Caki2 (cell line): ENCODE results near the gene PFDN6. TPM values are rescaled to one million over a fixed set of nuclear protein-coding genes. Genes with fewer than 3 reads are reported as not detected.

ENCODE experiments used
- DNase-seq: peaks from one replicate; pipeline ENCODE4 v3.0.0-alpha.2; 2015; ENCODE audit warnings: low read depth
- in situ Hi-C: cut with HindIII; loops from 2 replicates; pipeline ENCODE4 v1.10.0; 2016; ENCODE audit warnings: low sequenced_read_pairs, low pct_unique_long_range_greater_than_20kb, mixed read lengths
- total RNA-seq: library from RNA; depleted of rRNA; stranded (reverse); fragments of >200 nt; shearing (Covaris generic); gene quantifications from 2 replicates; pipeline ENCODE4 v1.2.3, GENCODE V29; 2014; ENCODE audit warnings: low replicate concordance

Gene PFDN6
- total RNA-seq, 1 experiment from 2014 or later = 151 TPM

DNA sequence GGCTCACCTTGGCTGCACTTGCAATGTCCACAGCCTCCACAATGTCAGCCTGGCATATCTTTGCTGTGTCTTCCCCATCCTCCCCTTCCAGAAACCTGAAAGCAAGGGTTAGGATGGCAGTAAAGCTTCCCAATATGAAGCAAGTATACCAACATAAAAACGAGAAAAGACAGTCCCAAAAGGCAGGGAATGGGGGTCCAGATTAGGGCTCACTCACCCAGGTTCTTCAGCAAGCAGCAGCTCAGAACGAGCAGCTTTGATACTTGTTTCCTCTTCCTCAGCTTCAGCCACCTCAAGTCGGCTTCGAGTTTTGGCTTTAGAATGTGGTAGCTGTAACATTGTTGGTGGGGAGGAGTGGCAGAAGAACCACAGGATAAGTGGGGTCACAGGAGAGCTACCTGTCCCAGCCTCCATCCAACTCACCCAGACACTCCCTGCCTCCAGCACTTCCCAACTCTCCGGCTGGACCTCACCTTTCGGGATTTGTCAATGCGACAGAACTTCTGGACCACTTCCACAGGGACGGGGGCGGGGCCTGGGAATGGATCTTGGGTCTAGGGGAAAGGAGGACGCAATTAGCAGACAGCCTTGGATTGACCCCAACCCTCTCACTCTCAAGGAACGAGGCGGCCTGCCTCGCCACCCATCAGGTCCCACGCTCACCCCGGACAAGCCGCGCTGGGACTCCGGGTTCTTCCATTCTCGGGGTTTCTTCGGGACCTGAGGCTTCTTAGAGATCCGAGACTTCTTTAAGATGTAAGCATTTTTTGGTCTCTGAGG, 1.1 kb upstream of the PFDN6 start:
- in situ Hi-C loops = no loop called here
- no peak for DNase-seq

DNA sequence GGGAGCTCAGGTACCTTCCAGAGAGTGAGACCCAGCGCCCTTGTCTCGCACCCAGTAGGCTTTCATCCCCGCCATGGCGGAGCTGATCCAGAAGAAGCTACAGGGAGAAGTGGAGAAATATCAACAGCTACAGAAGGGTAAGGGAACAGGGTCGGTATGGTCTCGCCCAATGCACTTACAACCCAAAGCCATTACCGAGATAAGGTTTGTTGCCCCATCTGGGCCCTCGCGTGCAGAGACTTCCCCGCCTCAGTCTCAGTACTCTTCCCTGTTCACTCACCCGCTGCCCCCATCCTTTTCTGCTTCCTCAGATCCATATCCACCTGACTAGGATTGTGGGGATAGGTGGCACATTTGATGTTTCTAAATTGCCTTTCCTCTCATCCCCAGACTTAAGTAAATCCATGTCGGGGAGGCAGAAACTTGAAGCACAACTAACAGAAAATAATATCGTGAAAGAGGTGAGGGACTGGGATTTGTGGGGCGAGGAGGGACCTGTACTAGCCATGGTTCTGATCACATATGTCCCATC, 449 bp downstream of the PFDN6 start:
- no peak for DNase-seq
- in situ Hi-C loops = no loop called here

DNA sequence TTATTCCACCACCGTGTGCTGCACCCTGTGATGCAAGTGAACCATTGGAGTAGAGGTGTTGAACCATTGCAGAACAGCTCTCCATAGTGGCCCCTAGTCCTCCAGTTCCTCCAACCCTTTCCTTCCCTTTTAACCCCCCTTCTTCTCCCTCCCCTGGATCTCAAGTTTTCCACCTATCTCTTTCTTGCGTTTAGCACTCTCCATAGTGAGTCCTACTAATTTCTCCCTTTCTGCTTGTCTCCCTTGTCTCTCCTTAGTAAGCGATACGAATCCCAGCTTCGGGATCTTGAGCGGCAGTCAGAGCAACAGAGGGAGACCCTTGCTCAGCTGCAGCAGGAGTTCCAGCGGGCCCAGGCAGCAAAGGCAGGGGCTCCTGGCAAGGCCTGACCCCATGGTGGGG, 1.1 kb downstream of the PFDN6 start:
- DNase-seq = no peak
- in situ Hi-C loops = no loop called here

DNA sequence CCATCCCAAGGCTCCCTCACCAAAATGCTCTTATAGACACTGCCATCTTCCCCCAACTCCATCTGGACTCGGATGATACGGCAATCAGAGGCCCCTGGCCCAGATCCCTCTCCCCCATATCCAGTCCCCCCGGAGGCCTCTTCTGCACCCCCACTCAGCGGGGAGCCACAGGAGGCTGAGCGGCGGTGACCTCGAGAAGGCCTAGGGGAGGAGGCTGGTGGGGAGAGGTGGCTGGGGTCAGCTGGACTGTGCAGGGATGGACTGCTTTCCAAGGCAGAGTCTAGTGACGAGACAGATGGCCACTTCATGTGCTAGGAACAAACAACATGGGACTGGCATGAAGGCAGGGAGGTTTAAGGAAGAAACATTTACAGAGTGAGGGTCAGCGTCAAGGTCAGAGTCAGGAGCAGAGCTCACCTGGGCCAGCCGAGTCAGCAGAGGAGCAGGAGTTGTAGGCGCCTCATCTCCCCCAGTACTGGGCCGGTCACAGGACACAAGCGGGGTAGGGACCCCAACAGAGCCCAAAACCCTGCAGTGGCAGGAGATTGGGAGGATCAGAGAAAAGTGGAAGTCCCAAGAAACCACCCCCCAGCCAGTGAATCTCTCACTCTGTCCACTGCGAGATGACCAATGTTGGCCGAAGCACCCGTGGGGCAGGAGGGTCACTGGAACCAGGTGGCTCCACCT, 3.7 kb downstream of the PFDN6 start:
- no peak for DNase-seq
- in situ Hi-C loops = no loop called here

DNA sequence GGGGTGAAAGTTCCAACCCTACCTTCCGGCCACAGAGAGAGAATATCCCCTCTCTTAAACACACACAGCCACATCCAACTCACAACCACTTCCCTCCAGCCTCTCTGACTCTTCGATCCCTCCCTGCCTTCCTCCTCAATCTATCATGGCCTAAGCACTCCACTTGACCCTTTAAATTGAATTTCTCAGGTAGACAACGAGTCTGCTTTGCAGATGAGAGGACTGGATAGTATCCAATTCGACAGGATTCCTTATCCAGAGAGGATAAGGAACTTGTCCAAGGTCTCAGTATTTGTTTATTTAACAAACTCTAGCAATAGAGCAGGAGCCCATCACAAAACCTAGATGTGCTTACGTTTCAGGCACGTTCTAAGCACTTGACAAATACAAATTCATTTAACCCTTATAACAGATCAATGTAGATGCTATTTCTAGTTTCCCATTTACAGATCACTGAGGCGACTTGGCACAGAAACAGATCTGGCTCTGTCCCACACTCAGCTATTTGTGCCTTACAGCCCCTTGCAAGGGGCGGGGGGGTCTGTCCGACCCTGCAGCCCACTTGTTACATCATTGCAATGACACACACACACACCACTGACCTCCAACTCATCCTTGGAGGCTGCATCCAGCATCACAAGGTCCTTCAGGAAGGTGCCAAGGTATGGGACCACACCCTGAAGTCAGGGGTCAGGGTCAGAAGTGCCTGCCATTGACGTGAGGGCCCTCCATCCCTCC, 4.9 kb downstream of the PFDN6 start:
- in situ Hi-C loops = no loop called here
- DNase-seq = no peak

DNA sequence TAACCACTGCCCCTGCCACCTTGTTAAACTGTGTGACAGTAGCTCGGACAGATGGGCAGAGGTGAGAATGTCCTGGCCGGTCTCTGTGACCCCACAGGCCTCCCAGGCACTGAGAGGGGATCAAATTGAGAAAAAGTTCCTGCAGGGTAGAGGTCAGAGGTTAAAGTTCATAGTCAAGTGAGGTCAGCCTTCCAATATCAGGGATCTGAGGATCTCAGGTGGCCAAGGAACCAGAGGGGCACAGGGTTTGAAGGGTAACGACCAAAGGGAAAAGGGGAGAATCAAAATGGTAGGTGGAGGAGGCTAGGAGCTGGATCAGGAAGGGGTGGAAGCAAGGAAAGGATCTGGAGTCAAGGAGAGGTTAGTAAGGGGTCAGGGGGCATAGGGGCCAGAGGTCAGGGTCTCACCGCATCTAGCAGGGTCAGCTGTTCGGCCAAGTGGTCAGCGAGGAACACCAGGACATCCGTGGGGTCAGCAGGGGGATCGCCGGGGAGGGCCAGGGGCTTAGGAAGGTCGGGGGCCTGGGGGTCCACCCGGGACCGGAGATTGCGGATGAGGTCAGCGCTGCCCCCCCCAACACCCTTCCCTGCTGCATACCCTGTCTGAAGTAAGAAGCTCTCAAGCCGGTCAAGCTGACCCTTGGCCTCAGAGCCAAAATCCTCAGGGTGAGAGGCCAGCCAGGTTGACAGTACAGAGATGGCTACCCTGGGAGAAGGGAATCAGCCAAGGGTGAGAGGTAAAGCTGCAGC, 6.4 kb downstream of the PFDN6 start:
- in situ Hi-C loops = no loop called here

DNA sequence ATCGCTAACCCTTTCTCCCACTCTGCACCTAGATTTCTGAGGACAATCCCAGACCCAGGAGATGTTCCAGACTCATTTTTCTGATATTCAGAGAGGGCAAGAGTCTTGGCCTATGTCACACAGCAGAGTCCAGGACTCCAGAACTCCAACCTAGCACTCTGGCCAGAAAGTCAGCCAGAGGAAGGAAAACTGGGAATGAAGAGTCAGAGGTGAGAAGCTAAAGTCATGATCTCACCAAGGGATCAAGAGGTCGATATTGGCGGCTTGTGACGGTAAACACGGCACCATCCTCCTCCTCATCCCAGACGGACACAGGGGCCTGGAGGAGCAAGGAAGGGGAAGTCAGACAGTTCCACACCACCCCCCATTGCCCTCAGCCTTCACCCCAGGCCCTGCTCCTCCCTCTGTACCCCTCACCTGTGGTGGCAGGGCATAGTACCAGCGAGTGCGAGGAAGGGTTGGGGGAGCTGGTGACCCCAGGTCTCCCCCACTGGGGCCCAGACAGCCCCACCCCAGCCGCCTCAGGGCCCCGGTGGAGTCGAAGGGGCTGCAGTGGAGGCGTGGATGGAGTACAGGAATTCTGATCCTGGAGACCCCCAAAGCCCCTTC, 7.5 kb downstream of the PFDN6 start:
- in situ Hi-C loops = no loop called here
- DNase-seq = no peak

More for the DNA sequence above, 6.4 kb downstream of the PFDN6 start:
- no peak for DNase-seq

DNA sequence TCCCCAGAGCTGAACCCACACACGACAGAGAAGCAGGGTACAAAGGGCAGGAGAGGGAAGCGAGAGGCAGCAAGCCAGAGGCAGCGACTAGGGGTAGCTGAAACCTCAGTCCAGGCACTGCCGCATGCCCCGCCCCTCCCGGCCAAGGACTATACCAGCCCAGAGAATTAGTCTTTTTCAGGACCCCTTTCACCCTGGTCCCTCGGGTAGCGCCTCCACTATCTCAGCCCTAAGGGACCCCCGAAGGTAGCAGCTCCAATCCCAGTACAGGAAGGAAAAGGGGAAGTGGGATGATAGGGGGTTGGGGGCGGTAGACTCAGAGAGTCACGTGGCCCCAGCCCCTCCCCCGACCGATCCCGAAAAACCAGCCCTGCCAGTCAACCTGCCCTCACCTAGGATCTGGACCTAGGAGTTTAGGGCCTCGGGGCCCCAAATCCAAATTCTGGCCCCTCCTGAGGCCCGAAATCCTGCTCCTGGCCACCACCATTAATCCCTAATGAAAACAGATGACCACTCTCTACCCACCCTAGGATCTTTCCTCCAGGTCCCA, 8.1 kb downstream of the PFDN6 start:
- no peak for DNase-seq
- in situ Hi-C loops = no loop called here

DNA sequence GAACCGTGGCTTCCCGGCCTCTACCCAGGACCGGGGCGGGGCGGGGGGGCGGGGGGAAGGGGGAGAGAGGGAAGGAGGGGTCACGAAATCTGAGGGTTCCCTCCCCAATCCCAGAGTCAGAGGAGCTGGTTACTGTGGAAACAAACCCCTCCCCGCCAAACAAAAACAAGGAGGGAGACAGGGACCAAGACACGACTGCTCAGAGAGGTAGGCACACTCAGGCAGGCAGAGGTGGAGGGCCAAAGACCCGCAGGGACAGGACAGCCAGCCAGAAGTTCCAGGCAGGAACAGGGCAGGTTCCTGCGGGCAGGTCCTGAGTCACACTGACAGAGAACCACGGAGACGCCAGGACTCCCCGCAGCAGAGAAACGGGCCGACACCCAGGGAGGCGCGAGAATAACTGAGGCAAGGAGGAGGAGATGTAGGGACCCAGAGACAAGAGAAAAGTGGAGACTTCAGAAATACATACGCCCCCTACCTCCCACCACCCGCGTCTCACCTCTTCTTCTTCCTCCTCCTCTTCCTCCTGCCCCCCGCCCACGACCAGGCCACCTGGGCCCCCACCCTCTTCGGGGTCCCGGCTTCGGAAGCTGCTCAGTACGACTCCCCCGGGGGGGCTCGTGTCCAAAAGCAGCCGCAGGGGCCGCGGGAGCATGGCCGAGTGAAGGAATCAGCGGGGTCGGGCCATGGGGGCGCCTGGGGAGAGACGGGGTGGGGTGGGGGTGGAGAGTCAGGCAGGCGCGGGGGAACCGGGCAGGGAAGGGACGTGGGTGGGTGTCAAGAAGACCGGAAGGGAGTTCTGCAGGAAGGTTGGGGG, 8.8 kb downstream of the PFDN6 start:
- in situ Hi-C loops = no loop called here
- peak; percentile 82 for DNase-seq

DNA sequence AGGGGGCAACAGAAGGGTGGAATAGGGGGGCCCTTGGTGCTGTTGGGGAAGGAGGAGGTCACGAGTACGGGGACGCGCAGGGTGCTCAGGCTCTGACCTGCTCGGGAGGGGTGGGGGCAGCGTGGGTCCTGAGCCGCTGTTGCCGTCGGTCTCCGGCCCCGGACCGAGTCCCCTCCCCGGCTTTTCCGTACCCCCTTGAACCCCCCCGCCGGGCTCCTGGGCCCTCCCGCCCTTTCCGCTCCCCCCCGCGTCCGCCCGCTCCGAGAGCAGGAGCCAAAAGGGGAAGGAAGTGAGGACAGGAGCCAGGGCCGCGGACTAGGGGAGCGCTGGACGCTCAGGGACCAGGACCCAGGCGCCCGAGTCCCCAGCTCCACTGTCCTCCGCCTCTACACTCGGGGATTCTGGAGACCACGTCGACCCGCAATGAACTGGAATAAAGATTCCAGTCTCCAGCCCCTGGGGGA, 9.4 kb downstream of the PFDN6 start, which contains the start of gene RGL2:
Gene RGL2 (minus strand): TSS at position 170 of the 464 bp plus-strand sequence. CDS start 332 bp downstream, outside the sequence.
- in situ Hi-C loops = no loop called here
- no peak for DNase-seq

DNA sequence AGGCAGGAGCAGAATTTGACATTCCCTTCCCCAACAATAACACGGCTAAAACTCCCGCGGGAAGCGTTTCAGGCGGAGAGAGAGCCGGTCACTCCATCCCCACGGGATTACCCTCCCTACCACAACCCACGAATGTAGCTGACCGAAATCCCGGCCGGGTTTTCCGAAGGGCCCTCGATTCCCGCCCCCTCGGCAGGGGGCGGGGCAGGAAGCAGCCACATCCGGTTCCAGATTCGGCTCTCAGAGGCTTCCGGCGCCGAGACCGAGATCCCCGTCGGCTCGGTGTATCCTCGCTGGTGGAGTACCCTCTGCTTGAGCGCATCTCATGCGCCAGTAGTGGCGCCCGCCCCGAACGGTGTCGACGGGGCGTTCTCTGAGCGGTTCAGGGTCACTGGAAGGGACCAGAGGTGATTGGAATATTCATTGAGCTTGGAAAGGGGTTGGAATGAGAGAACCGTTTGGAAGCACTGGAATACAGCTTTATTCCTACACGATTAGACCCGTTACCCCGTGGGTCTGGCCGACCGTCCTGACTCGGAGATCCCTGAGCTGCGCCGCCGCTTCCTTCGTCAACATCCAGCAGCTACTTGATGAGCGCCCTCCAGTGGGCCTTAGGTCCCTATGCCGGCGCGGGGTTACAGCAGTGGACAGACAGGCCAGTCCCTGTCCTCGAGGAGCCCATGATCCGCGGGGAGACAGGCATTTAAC, 10.0 kb downstream of the PFDN6 start:
- in situ Hi-C loops = no loop called here
- peak; percentile 91 for DNase-seq

DNA sequence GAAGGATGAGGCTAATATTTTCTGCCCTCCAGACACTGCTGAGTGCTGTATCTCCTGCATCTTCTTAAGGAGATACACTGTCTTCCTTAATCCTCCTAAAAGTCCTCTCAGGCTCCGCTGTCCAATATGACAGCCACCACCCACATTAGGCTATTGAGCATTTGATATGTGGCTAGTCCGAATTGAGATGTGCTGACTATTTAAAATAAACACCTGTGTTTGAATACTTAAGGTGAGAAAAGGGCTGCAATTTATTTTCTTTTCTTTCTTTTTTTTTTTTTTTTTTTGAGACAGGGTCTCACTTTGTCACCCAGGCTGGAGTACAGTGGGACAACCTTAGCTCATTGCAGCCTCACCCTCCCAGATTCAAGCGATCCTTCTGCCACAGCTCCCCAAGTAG, 12.5 kb downstream of the PFDN6 start:
- in situ Hi-C loops = no loop called here
- no peak for DNase-seq

DNA sequence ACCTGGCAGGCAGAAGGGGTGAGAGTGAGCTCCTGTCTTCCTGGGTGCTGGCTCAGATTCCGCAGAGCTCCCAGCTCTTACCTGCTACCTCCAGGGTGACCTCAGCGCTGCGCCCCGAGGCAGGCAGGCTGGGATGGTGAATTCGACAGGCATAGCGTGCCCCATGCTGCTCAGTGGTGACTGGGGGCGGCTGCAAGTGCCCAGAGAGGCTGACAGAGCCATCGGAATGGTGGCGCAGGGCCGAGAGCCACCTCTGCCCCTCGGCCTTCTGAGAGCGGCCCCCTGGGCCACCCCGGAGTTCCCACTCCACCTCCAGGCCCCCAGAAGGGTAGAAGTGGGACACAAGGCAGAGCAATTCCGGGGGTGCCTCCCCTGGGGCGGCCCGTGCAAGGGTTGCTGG, 14.8 kb downstream of the PFDN6 start:
- in situ Hi-C loops = no loop called here
- DNase-seq = no peak

DNA sequence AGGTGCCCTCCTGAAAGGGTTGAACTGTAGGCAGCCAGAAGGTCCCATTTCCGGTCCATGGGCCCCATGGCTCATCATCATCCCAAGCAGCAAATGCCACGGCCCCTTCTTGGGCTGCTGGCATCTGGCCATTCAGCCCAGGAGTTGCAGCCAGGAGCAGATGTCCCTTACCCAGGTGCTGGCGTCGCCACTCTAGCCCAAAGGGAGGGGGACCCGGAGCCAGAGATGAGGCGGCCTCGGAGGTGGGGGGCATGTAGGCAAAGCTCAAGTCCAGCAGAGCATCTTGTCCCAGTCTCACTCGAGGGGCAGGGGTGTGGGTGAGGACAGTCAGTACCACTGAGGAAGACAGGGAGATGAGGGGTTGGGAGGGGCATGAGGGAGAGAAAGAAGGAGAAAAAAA, 15.7 kb downstream of the PFDN6 start:
- in situ Hi-C loops = no loop called here
- DNase-seq = no peak

DNA sequence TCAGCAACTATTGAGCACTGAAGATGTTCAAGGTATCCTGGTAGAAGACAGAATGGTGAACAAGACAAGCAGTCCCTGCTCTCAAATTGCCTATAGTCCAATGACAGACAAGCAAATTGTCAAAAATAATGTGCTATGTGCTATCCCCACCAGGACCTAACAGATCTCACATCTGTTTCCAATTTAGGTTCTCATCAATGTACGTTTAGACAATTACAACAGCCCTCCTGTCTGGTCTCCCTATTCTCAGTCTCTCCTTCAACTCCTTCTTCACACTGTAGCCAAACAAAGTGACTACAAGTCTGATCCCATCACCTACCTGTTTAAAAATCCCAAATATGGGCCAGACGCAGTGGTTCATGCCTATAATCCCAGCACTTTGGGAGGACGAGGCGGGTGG, 17.0 kb downstream of the PFDN6 start:
- in situ Hi-C loops = no loop called here
- no peak for DNase-seq
